Calu3 (cell line): Measurements from ENCODE around the gene SYT8. TPM values are rescaled to one million over a fixed set of nuclear protein-coding genes. Genes with fewer than 3 reads are reported as not detected.

Experiments
- BruUV-seq: library from RNA; stranded (reverse); fragments of 400-500 nt; replicated peaks from 2 replicates; lab custom pipeline; 2021; lab: Mats Ljungman, UMichigan
- CTCF ChIA-PET: fragments of 300-600 bp; sonication (Branson Sonifier 250); formaldehyde crosslinking; loops from one replicate; lab custom pipeline; 2022; ENCODE audit warnings: antibody characterized with exemption; lab: Charles Lee
- DNase-seq: peaks from one replicate; pipeline ENCODE4 v3.0.0; 2022
- H3K27ac Mint-ChIP-seq: one replicate; pipeline ENCODE4 v1.8.0; 2022; ENCODE audit warnings: mixed read lengths; ENCODE audit not compliant: unreplicated experiment
- H3K27me3 Mint-ChIP-seq: one replicate; pipeline ENCODE4 v1.8.0; 2022; ENCODE audit warnings: mixed read lengths; ENCODE audit not compliant: unreplicated experiment
- H3K36me3 Mint-ChIP-seq: one replicate; pipeline ENCODE4 v1.8.0; 2022; ENCODE audit warnings: mild to moderate bottlenecking, moderate library complexity, mixed read lengths; ENCODE audit not compliant: insufficient read depth, unreplicated experiment
- H3K4me1 Mint-ChIP-seq: one replicate; pipeline ENCODE4 v1.8.0; 2022; ENCODE audit warnings: mild to moderate bottlenecking, low read depth, mixed read lengths; ENCODE audit not compliant: unreplicated experiment
- H3K4me3 Mint-ChIP-seq: one replicate; pipeline ENCODE4 v1.8.0; 2022; ENCODE audit warnings: mild to moderate bottlenecking, low read depth, moderate library complexity, mixed read lengths; ENCODE audit not compliant: unreplicated experiment
- H3K9me3 Mint-ChIP-seq: one replicate; pipeline ENCODE4 v1.8.0; 2022; ENCODE audit warnings: low read depth, mixed read lengths; ENCODE audit not compliant: unreplicated experiment
- intact Hi-C: fragments of 100-400 bp; cut with micrococcal nuclease; formaldehyde crosslinking; loops from one replicate; pipeline ENCODE4 v1.10.0; 2022; ENCODE audit not compliant: unreplicated experiment
- total RNA-seq: library from RNA; stranded (reverse); gene quantifications from 2 replicates; pipeline ENCODE4 v1.2.3, GENCODE V29; 2022
- TF ChIP-seq, protein P1 (sequence below): fragments of 200-600 bp; IDR thresholded peaks from one replicate; pipeline ENCODE4 v1.8.0; 2022; ENCODE audit warnings: antibody characterized with exemption; ENCODE audit not compliant: unreplicated experiment

The SYT8 gene
- total RNA-seq, 1 experiment from 2014 or later = 7.1 TPM

DNA sequence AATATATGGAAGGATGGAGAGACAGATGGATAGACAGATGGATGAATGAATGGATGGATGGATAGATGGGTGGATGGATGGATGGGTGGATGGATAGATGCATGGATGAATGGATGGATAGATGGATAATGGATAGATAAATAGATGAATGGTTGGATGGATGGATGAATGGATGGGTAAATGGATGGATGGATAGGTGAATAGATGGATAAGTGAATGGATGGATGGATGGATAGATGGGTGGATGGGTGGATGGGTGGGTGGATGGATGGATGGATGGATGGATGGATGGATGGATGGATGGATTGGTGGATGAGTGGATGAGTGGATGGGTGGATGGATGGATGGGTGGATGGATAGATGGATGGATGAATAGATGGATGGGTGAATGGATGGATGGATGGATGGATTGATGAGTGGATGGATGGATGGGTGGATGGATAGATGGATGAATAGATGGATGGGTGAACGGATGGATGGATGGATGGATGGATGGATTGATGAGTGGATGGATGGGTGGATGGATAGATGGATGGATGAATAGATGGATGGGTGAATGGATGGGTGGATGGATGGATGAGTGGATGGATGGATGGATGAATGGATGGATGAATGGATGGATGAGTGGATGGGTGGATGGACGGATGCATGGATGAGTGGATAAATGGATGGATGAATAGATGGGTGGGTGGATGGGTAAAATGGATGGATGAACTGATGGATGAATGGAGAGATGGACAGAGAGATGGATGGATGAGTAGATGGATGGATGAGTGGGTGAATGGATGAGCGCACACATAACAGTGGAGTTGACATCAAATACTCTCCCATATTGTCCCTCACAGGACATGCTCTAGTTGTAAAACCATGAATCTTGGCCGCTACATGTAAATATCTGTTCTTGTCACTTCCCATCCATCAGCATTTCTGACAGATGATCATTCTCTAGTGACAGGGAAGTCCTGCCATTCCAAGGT is 26.9 kb downstream of the SYT8 start:
- Mint-ChIP-seq H3K4me3 (no peak overlapping the region), H3K4me1 (peaks cover 19% of the 10 kb centered on the region), H3K27ac (no peak overlapping the region), H3K27me3 (no peaks in the 10 kb centered on the region), H3K9me3 (no peaks in the 10 kb centered on the region), H3K36me3 (no peaks in the 10 kb centered on the region)
- intact Hi-C loops = no loop called here
- CTCF ChIA-PET = interaction anchor here (1.0 kb wide), 1 partner anchor 223 kb away, joined by 3 read pairs; no protein-coding TSS in a partner anchor
- no peak for DNase-seq
- TF ChIP-seq, protein P1, sequence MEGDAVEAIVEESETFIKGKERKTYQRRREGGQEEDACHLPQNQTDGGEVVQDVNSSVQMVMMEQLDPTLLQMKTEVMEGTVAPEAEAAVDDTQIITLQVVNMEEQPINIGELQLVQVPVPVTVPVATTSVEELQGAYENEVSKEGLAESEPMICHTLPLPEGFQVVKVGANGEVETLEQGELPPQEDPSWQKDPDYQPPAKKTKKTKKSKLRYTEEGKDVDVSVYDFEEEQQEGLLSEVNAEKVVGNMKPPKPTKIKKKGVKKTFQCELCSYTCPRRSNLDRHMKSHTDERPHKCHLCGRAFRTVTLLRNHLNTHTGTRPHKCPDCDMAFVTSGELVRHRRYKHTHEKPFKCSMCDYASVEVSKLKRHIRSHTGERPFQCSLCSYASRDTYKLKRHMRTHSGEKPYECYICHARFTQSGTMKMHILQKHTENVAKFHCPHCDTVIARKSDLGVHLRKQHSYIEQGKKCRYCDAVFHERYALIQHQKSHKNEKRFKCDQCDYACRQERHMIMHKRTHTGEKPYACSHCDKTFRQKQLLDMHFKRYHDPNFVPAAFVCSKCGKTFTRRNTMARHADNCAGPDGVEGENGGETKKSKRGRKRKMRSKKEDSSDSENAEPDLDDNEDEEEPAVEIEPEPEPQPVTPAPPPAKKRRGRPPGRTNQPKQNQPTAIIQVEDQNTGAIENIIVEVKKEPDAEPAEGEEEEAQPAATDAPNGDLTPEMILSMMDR = no peak
- no TSS peak for BruUV-seq

DNA sequence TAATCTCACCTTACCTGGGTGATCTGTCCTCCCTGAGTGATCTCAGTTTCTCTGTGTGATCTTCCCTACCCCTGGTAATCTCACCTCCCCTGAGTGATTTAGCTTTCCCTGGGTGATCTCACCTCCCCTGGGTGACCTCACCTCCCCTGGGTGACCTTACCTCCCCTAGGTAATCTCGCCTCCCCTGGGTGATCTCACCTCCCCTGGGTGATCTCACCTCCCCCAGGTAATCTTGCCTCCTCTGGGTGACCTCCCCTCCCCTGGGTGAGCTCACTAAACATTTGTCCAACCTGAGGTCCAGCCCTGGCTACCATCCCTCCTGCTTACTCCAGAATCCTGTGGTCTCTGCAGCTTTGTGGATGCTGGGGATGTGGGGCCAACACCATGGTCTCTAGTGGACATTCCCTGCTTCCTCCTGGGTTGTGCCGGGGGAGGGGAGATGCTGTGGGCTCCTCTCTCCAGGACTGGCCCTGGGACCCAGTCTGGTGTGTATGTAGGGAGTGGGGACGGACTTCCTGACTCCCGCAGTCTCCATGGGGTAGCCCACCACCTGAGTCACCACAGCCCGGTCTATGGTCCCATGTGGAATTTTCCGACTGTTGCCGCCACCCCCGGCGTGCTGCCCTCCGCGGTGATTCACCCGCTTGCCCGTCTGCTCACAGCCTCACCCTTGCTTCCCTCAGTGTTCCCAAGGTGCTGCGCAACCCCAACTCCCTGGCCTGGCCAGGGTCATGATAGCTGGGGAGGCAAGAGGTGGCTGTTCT is 28.0 kb downstream of the SYT8 start:
- no peak overlapping the region for H3K4me3 Mint-ChIP-seq
- no peaks in the 10 kb centered on the region for H3K27me3 Mint-ChIP-seq
- TF ChIP-seq, protein P1 = no peak
- no peaks in the 10 kb centered on the region for H3K9me3 Mint-ChIP-seq
- DNase-seq = peak; percentile 32
- intact Hi-C loops = no loop called here
- H3K27ac Mint-ChIP-seq = no peak overlapping the region
- BruUV-seq = no TSS peak
- H3K4me1 Mint-ChIP-seq = peaks cover 19% of the 10 kb centered on the region
- CTCF ChIA-PET = interaction anchor here (1.0 kb wide), 1 partner anchor 224 kb away, joined by 3 read pairs; no protein-coding TSS in a partner anchor
- H3K36me3 Mint-ChIP-seq = no peaks in the 10 kb centered on the region

DNA sequence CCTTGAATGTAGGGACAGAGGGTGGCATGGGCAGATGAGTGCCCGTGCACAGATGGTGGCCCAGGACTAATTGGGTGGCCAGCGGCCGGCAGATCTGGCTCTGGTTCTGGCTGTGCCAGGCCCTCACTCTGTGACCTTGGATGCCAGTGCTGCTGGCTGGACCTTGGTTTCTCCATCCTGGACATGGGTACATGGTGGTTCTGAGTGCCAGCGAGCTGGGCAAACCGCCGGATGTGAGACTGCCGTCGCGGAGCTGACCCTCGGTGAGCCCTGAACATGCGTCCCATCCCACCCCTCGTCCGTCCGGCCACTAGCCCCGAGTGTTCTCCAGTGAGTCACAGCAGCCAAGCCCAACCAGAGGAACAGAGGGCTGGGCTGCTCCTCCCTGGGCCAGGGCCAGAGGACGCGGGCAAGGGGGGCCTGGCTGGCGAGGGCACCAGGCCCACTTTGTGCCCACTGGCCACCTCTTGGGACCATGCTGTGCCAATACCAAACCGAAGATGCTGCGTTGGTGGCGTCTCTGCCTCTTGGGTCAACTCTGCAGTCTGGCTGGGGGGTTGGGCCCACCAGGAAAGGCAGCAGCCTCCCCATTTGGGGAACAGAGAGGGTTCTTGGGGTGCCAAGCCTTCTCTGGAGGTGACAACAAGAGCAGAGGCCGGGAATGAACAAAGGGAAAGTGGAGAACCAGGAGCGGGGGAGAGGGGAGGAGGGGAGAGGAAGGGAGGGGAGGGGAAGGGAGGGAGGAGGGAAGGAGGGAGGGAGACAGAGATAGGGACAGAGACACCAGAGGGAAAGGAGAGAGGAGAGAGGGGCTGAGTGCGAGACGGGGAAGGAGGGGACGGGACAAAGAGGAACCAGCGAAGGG is 28.8 kb downstream of the SYT8 start:
- no TSS peak for BruUV-seq
- H3K4me3 Mint-ChIP-seq = no peak overlapping the region
- intact Hi-C loops = no loop called here
- H3K27ac Mint-ChIP-seq = no peak overlapping the region
- TF ChIP-seq, protein P1 = no peak
- no peaks in the 10 kb centered on the region for H3K36me3 Mint-ChIP-seq
- H3K27me3 Mint-ChIP-seq = peaks cover 5% of the 10 kb centered on the region
- H3K9me3 Mint-ChIP-seq = no peaks in the 10 kb centered on the region
- CTCF ChIA-PET = interaction anchor here (0.6 kb wide), 1 partner anchor 184 kb away, joined by 4 read pairs; no protein-coding TSS in a partner anchor
- DNase-seq = peak; percentile 86
- H3K4me1 Mint-ChIP-seq = peaks cover 19% of the 10 kb centered on the region

DNA sequence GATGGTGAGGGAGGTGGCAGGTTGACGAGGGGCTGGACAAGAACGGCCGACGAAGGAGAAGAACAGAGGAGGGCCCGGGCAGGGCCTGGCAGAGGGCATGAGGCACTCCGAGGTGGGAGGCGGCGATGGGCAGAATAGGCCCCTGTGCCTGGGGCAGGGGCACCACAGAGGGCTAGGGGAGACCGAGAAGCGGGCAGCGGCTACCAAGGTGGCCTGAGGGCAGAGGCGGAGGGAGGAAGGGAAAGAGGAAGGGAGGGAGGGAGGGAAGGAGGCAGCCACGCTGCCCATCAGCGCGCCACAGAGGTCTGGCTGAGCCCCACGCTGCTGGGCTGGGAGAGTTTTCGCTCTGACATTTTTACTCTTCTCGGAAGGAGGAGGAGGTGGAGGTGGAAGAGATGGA is 29.4 kb downstream of the SYT8 start:
- no peaks in the 10 kb centered on the region for H3K9me3 Mint-ChIP-seq
- CTCF ChIA-PET = no interaction called here
- no peak for DNase-seq
- H3K4me3 Mint-ChIP-seq = no peak overlapping the region
- TF ChIP-seq, protein P1 = no peak
- BruUV-seq = no TSS peak
- intact Hi-C loops = no loop called here
- H3K27ac Mint-ChIP-seq = no peak overlapping the region
- H3K36me3 Mint-ChIP-seq = no peaks in the 10 kb centered on the region
- peaks cover 19% of the 10 kb centered on the region for H3K4me1 Mint-ChIP-seq
- peaks cover 11% of the 10 kb centered on the region for H3K27me3 Mint-ChIP-seq
